Endodermal cell (in vitro differentiated cells): ENCODE data around the gene RNF41. TPM values are rescaled to one million over a fixed set of nuclear protein-coding genes. Genes with fewer than 3 reads are reported as not detected.

Experiments used
- DNase-seq: peaks from one replicate; pipeline ENCODE4 v3.0.0-alpha.2; 2017
- H3K27ac ChIP-seq: 2 replicates; pipeline ENCODE4 v1.5.1; 2013; ENCODE audit warnings: mild to moderate bottlenecking, low read depth, low read length, moderate library complexity
- H3K27me3 ChIP-seq: 2 replicates; pipeline ENCODE4 v1.6.1; 2013; ENCODE audit warnings: mild to moderate bottlenecking, low read length, moderate library complexity; ENCODE audit not compliant: insufficient read depth, control insufficient read depth, poor library complexity, severe bottlenecking
- H3K36me3 ChIP-seq: 2 replicates; pipeline ENCODE4 v1.7.0; 2013; ENCODE audit warnings: mild to moderate bottlenecking, low read length, moderate library complexity; ENCODE audit not compliant: control insufficient read depth, insufficient read depth
- H3K4me1 ChIP-seq: one replicate; pipeline ENCODE4 v1.7.0; 2013; ENCODE audit warnings: low read length; ENCODE audit not compliant: control insufficient read depth, insufficient read depth
- H3K4me3 ChIP-seq: 2 replicates; pipeline ENCODE4 v1.5.1; 2013; ENCODE audit warnings: mild to moderate bottlenecking, low read length, moderate library complexity
- H3K9ac ChIP-seq: 2 replicates; pipeline ENCODE4 v1.6.1; 2013; ENCODE audit warnings: mild to moderate bottlenecking, low read length, moderate library complexity; ENCODE audit not compliant: poor library complexity, severe bottlenecking; ENCODE audit errors: extremely low read depth
- H3K9me3 ChIP-seq: 2 replicates; pipeline ENCODE4 v1.6.1; 2013; ENCODE audit warnings: mild to moderate bottlenecking, low read length, moderate library complexity; ENCODE audit not compliant: control insufficient read depth
- H3K27ac Mint-ChIP-seq: 2 replicates; pipeline ENCODE4 v1.8.0; 2020; ENCODE audit warnings: mixed read lengths
- H3K27me3 Mint-ChIP-seq: 2 replicates; pipeline ENCODE4 v1.8.0; 2021; ENCODE audit warnings: mild to moderate bottlenecking, mixed read lengths; ENCODE audit not compliant: insufficient read depth
- H3K36me3 Mint-ChIP-seq: 2 replicates; pipeline ENCODE4 v1.8.0; 2020; ENCODE audit warnings: low read depth, mixed read lengths
- H3K4me1 Mint-ChIP-seq: 2 replicates; pipeline ENCODE4 v1.8.0; 2020; ENCODE audit warnings: mixed read lengths
- H3K4me3 Mint-ChIP-seq: 2 replicates; pipeline ENCODE4 v1.8.0; 2020; ENCODE audit warnings: mild to moderate bottlenecking, moderate library complexity, mixed read lengths
- H3K9me3 Mint-ChIP-seq: 2 replicates; pipeline ENCODE4 v1.8.0; 2020; ENCODE audit warnings: mild to moderate bottlenecking, mixed read lengths
- WGBS, 2 experiments: methylation state at CpG; one replicate each; pipeline versions ENCODE4 v1.1.5 to v1.1.7; 2013; ENCODE audit warnings: missing lambda C conversion rate in 2 of 2, mixed read lengths in 1 of 2; ENCODE audit not compliant: insufficient coverage in 1 of 2, insufficient read length in 1 of 2; 5-methylcytosine and 5-hydroxymethylcytosine counted together
- total RNA-seq, 2 donors: library from RNA; stranded (reverse); fragmentation: NEBNext Ultra II Directional in 1 of 2; extraction: Animal tissue kit (Norgen Biotek cat#: 25700) in 1 of 2; gene quantifications; 2 replicates in 1 of 2; 3 replicates in 1 of 2; pipeline ENCODE4 v1.2.1, GENCODE V29; 2021
- TF ChIP-seq, protein P1 (sequence below): fragments of 200-600 bp; sonication (generic); conservative IDR thresholded peaks from 2 replicates; pipeline ENCODE4 v1.5.0; 2021; ENCODE audit warnings: antibody characterized with exemption, mild to moderate bottlenecking

Gene RNF41
- total RNA-seq, 2 donors from 2014 or later, result 45.8 to 48.9 TPM

DNA sequence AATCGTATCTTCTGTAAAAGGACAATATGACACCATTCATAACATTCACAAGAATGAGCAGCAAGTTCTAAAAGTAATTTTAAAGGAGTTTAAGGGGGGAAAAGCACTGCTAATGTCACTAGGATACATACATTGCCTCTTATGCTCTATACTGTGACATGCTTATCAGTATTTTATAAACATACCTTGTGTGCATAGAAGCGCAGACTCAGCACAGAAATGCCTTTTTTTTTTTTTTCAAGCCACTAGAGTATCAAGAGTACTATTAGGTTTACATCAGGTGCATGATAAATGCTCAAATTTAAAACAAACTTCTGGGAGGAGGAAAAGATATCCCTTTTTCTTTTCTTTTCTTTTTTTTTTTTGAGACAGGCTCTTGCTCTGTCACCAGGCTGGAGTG, 18.9 kb downstream of the RNF41 start:
- no peaks in the 10 kb centered on the region for H3K27me3 Mint-ChIP-seq

DNA sequence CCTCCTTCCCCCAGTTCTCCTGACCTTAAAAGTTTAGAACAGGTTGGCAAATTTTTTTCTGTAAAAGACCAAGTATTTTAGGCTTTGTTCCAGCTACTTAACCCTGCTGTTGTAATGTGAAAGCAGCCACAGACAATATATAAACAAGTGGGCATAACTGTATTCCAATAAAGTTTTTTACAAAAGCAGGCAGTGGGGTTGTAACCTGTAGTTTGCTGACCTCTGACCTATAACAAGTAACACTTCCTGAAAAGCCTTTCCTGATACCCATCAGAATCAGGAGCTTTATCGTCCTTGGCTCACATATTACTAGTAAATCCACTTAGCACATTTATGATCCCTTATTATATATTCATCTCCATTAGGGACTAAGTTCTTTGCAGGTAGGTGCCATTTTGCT, 19.4 kb downstream of the RNF41 start:
- DNase-seq, result no peak
- H3K27me3 Mint-ChIP-seq, result no peaks in the 10 kb centered on the region

More for the DNA sequence above, 18.9 kb downstream of the RNF41 start:
- Histone ChIP-seq H3K4me1 (peaks cover 5% of the 10 kb centered on the region), H3K27me3 (no peaks in the 10 kb centered on the region), H3K9ac (no peak overlapping the region), H3K4me3 (no peak overlapping the region), H3K9me3 (no peaks in the 10 kb centered on the region), H3K27ac (no peak overlapping the region), H3K36me3 (peaks cover 36% of the 10 kb centered on the region)
- Mint-ChIP-seq H3K27ac (no peak overlapping the region), H3K4me1 (peaks cover 9% of the 10 kb centered on the region), H3K9me3 (no peaks in the 10 kb centered on the region), H3K4me3 (no peak overlapping the region), H3K36me3 (peaks cover 27% of the 10 kb centered on the region)
- 86% methylated on average over 2 of the region's 2 CpGs; no CpG with 5 or more reads in 1 of the 2 experiments for WGBS, 2 experiments
- no peak for DNase-seq
- TF ChIP-seq, protein P1, sequence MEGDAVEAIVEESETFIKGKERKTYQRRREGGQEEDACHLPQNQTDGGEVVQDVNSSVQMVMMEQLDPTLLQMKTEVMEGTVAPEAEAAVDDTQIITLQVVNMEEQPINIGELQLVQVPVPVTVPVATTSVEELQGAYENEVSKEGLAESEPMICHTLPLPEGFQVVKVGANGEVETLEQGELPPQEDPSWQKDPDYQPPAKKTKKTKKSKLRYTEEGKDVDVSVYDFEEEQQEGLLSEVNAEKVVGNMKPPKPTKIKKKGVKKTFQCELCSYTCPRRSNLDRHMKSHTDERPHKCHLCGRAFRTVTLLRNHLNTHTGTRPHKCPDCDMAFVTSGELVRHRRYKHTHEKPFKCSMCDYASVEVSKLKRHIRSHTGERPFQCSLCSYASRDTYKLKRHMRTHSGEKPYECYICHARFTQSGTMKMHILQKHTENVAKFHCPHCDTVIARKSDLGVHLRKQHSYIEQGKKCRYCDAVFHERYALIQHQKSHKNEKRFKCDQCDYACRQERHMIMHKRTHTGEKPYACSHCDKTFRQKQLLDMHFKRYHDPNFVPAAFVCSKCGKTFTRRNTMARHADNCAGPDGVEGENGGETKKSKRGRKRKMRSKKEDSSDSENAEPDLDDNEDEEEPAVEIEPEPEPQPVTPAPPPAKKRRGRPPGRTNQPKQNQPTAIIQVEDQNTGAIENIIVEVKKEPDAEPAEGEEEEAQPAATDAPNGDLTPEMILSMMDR, result no peak

GRCh38 chr12:56198836-56199235, 22.9 kb downstream of the RNF41 start:
- H3K4me3 Mint-ChIP-seq, result no peak overlapping the region
- DNase-seq, result no peak
- H3K27me3 Mint-ChIP-seq, result no peaks in the 10 kb centered on the region
- Histone ChIP-seq H3K4me1 (no peaks in the 10 kb centered on the region), H3K9ac (no peak overlapping the region), H3K27ac (no peak overlapping the region), H3K4me3 (no peak overlapping the region), H3K27me3 (no peaks in the 10 kb centered on the region), H3K9me3 (no peaks in the 10 kb centered on the region), H3K36me3 (no peaks in the 10 kb centered on the region)
- H3K36me3 Mint-ChIP-seq, result peaks cover 7% of the 10 kb centered on the region
- no peak overlapping the region for H3K27ac Mint-ChIP-seq
- TF ChIP-seq, protein P1, result no peak
- H3K9me3 Mint-ChIP-seq, result no peaks in the 10 kb centered on the region
- H3K4me1 Mint-ChIP-seq, result no peaks in the 10 kb centered on the region
- 82 to 88% methylated on average over 1 of the region's 1 CpG for WGBS, 2 experiments

More for the DNA sequence above, 19.4 kb downstream of the RNF41 start:
- no peaks in the 10 kb centered on the region for H3K27me3 ChIP-seq
- H3K4me3 Mint-ChIP-seq, result no peak overlapping the region
- no peaks in the 10 kb centered on the region for H3K9me3 Mint-ChIP-seq
- H3K27ac ChIP-seq, result no peak overlapping the region
- peaks cover 31% of the 10 kb centered on the region for H3K36me3 ChIP-seq
- H3K9me3 ChIP-seq, result no peaks in the 10 kb centered on the region
- H3K36me3 Mint-ChIP-seq, result peaks cover 22% of the 10 kb centered on the region
- no peak overlapping the region for H3K4me3 ChIP-seq
- peaks cover 9% of the 10 kb centered on the region for H3K4me1 Mint-ChIP-seq
- peaks cover 5% of the 10 kb centered on the region for H3K4me1 ChIP-seq
- TF ChIP-seq, protein P1, result no peak
- no peak overlapping the region for H3K9ac ChIP-seq
- WGBS, 2 experiments, result 93 to 100% methylated on average over 1 of the region's 1 CpG
- no peak overlapping the region for H3K27ac Mint-ChIP-seq
